IMR-90 (cell line): Measurements from ENCODE around the gene C12orf50. TPM values are rescaled to one million over a fixed set of nuclear protein-coding genes. Genes with fewer than 3 reads are reported as not detected.
A peak's percentile ranks its signal among the peaks of the same experiment; 100 is the strongest.

Experiments used
- ATAC-seq: fragments of 200-7000 bp; cut with Tn5 transposase; 2 replicates; pipeline ENCODE4 v1.9.1; 2020; ENCODE audit warnings: low read depth, mild to moderate bottlenecking, moderate library complexity
- BruUV-seq: library from RNA; stranded (reverse); fragments of 400-500 nt; replicated peaks from 2 replicates; lab custom pipeline; 2021; lab: Mats Ljungman, UMichigan
- CTCF ChIA-PET: fragments of 300-600 bp; formaldehyde crosslinking; extraction: SDS; loops from one replicate; lab custom pipeline; 2021; ENCODE audit warnings: antibody characterized with exemption; lab: Yijun Ruan, JAX
- POLR2A ChIA-PET: fragments of 300-600 bp; sonication (Branson Sonifier 250); formaldehyde crosslinking; loops from one replicate; lab custom pipeline; 2022; ENCODE audit warnings: antibody characterized with exemption; ENCODE audit not compliant: unreplicated experiment; lab: Charles Lee
- DNase-seq: peaks from one replicate; pipeline ENCODE4 v3.0.0; 2013
- H2AFZ ChIP-seq: replicated peaks from 2 replicates; pipeline ENCODE3; 2013; ENCODE audit warnings: low read length, mild to moderate bottlenecking; ENCODE audit not compliant: poor library complexity
- H2AK5ac ChIP-seq: 2 replicates; pipeline ENCODE4 v1.6.1; 2013; ENCODE audit warnings: low read depth, low read length, inconsistent platforms
- H2AK9ac ChIP-seq: replicated peaks from 2 replicates; pipeline ENCODE3; 2013; ENCODE audit warnings: mild to moderate bottlenecking, low read depth, low read length, moderate library complexity; ENCODE audit not compliant: poor library complexity
- H2BK120ac ChIP-seq: 2 replicates; pipeline ENCODE4 v1.6.1; 2013; ENCODE audit warnings: low read depth, low read length, inconsistent platforms
- H2BK15ac ChIP-seq: 3 replicates; pipeline ENCODE4 v1.6.1; 2013; ENCODE audit warnings: low read depth, low read length, inconsistent platforms
- H2BK20ac ChIP-seq: 2 replicates; pipeline ENCODE4 v1.6.1; 2013; ENCODE audit warnings: low read depth, mild to moderate bottlenecking, inconsistent platforms, low read length, moderate library complexity
- H2BK5ac ChIP-seq: 2 replicates; pipeline ENCODE4 v1.6.1; 2013; ENCODE audit warnings: mild to moderate bottlenecking, low read depth, low read length, inconsistent platforms; ENCODE audit not compliant: poor library complexity, severe bottlenecking
- H3K14ac ChIP-seq: replicated peaks from 2 replicates; pipeline ENCODE4 v1.6.1; 2013; ENCODE audit warnings: low read depth, low read length, inconsistent platforms
- H3K18ac ChIP-seq: 2 replicates; pipeline ENCODE4 v1.6.1; 2013; ENCODE audit warnings: low read depth, low read length, control low read depth
- H3K23ac ChIP-seq: 2 replicates; pipeline ENCODE4 v1.6.1; 2013; ENCODE audit warnings: low read depth, low read length, inconsistent platforms
- H3K27ac ChIP-seq: 2 replicates; pipeline ENCODE4 v1.5.1; 2013; ENCODE audit warnings: mild to moderate bottlenecking, control low read depth, low read length; ENCODE audit not compliant: insufficient read depth
- H3K27me3 ChIP-seq: 2 replicates; pipeline ENCODE4 v1.6.1; 2013; ENCODE audit warnings: low read length; ENCODE audit not compliant: control insufficient read depth, insufficient read depth
- H3K36me3 ChIP-seq: 2 replicates; pipeline ENCODE4 v1.6.1; 2013; ENCODE audit warnings: low read length, mixed read lengths; ENCODE audit not compliant: control insufficient read depth, insufficient read depth
- H3K4ac ChIP-seq: 2 replicates; pipeline ENCODE4 v1.6.1; 2013; ENCODE audit warnings: low read depth, low read length, inconsistent platforms
- H3K4me1 ChIP-seq: 2 replicates; pipeline ENCODE4 v1.6.1; 2013; ENCODE audit warnings: low read length, mixed read lengths; ENCODE audit not compliant: control insufficient read depth, insufficient read depth
- H3K4me2 ChIP-seq: 2 replicates; pipeline ENCODE4 v1.6.1; 2013; ENCODE audit warnings: low read depth, mild to moderate bottlenecking, control low read depth, low read length, moderate library complexity
- H3K4me3 ChIP-seq: 2 replicates; pipeline ENCODE4 v1.5.1; 2013; ENCODE audit warnings: low read depth, mild to moderate bottlenecking, control low read depth, low read length, moderate library complexity; ENCODE audit not compliant: insufficient read depth
- H3K56ac ChIP-seq: 2 replicates; pipeline ENCODE4 v1.6.1; 2013; ENCODE audit warnings: low read length, inconsistent platforms; ENCODE audit not compliant: insufficient read depth; ENCODE audit errors: extremely low read depth
- H3K79me1 ChIP-seq, 2 experiments: 2 replicates each; pipeline ENCODE4 v1.6.1; 2013; ENCODE audit warnings: low read length in 2 of 2, inconsistent platforms in 1 of 2, low read depth in 1 of 2
- H3K9ac ChIP-seq: 2 replicates; pipeline ENCODE4 v1.6.1; 2013; ENCODE audit warnings: low read depth, low read length, control low read depth
- H3K9me1 ChIP-seq: 2 replicates; pipeline ENCODE4 v1.6.1; 2013; ENCODE audit warnings: low read length, inconsistent platforms; ENCODE audit not compliant: insufficient read depth
- H3K9me3 ChIP-seq: 2 replicates; pipeline ENCODE4 v1.6.1; 2013; ENCODE audit warnings: low read length; ENCODE audit not compliant: control insufficient read depth, insufficient read depth
- H4K20me1 ChIP-seq: 2 replicates; pipeline ENCODE4 v1.6.1; 2013; ENCODE audit warnings: low read length, inconsistent platforms; ENCODE audit not compliant: insufficient read depth
- H4K5ac ChIP-seq: 2 replicates; pipeline ENCODE4 v1.6.1; 2013; ENCODE audit warnings: mild to moderate bottlenecking, low read depth, low read length, control low read depth
- H4K8ac ChIP-seq, 2 experiments: 2 replicates each; pipeline ENCODE4 v1.6.1; 2013; ENCODE audit warnings: low read depth in 2 of 2, low read length in 2 of 2, control low read depth in 1 of 2, inconsistent platforms in 1 of 2
- H4K91ac ChIP-seq: 2 replicates; pipeline ENCODE4 v1.6.1; 2013; ENCODE audit warnings: low read depth, low read length, inconsistent platforms; ENCODE audit not compliant: insufficient read depth
- BHLHE40 ChIP-seq: fragments of 150-350 bp; IDR thresholded peaks from 2 replicates; pipeline ENCODE4 v1.6.1; 2016; ENCODE audit warnings: mild to moderate bottlenecking, low read depth, low read length
- CEBPB ChIP-seq: IDR thresholded peaks from 2 replicates; pipeline ENCODE4 v1.6.1; 2012; ENCODE audit warnings: low read depth, low read length, improper control_type of control experiment
- CHD1 ChIP-seq: IDR thresholded peaks from 2 replicates; pipeline ENCODE4 v1.6.1; 2012; ENCODE audit warnings: low read depth, low read length, improper control_type of control experiment
- ELK1 ChIP-seq: fragments of 150-350 bp; IDR thresholded peaks from 2 replicates; pipeline ENCODE4 v1.6.1; 2016; ENCODE audit warnings: low read depth, mild to moderate bottlenecking, low read length, moderate library complexity, borderline replicate concordance
- FOS ChIP-seq: fragments of 150-350 bp; IDR thresholded peaks from 2 replicates; pipeline ENCODE4 v1.6.1; 2016; ENCODE audit warnings: low read depth, low read length
- MAFK ChIP-seq: IDR thresholded peaks from 2 replicates; pipeline ENCODE4 v1.6.1; 2012; ENCODE audit warnings: low read depth, low read length, improper control_type of control experiment
- MAZ ChIP-seq: IDR thresholded peaks from 2 replicates; pipeline ENCODE4 v1.6.1; 2012; ENCODE audit warnings: low read depth, mild to moderate bottlenecking, low read length, improper control_type of control experiment, moderate library complexity, borderline replicate concordance
- MXI1 ChIP-seq: IDR thresholded peaks from 2 replicates; pipeline ENCODE4 v1.6.1; 2012; ENCODE audit warnings: low read depth, mild to moderate bottlenecking, low read length, moderate library complexity, borderline replicate concordance
- NFE2L2 ChIP-seq: fragments of 150-350 bp; IDR thresholded peaks from 2 replicates; pipeline ENCODE4 v1.6.1; 2016; ENCODE audit warnings: low read depth, mild to moderate bottlenecking, low read length
- POLR2A ChIP-seq: IDR thresholded peaks from 2 replicates; pipeline ENCODE4 v1.6.1; 2012; ENCODE audit warnings: mild to moderate bottlenecking, low read depth, low read length
- RAD21 ChIP-seq: IDR thresholded peaks from 2 replicates; pipeline ENCODE4 v1.6.1; 2012; ENCODE audit warnings: low read length, improper control_type of control experiment
- RCOR1 ChIP-seq: IDR thresholded peaks from 2 replicates; pipeline ENCODE4 v1.6.1; 2012; ENCODE audit warnings: mild to moderate bottlenecking, low read length, improper control_type of control experiment; ENCODE audit not compliant: insufficient replicate concordance
- RFX5 ChIP-seq: IDR thresholded peaks from 2 replicates; pipeline ENCODE4 v1.8.0; 2012; ENCODE audit warnings: low read depth, mild to moderate bottlenecking, low read length, moderate library complexity
- SMC3 ChIP-seq: fragments of 150-350 bp; IDR thresholded peaks from 2 replicates; pipeline ENCODE4 v1.6.1; 2016; ENCODE audit warnings: low read depth, mild to moderate bottlenecking, antibody characterized with exemption, low read length, moderate library complexity
- USF2 ChIP-seq: fragments of 150-350 bp; IDR thresholded peaks from 2 replicates; pipeline ENCODE4 v1.6.1; 2017; ENCODE audit warnings: mild to moderate bottlenecking, antibody characterized with exemption, low read length, low read depth
- WGBS, 2 experiments: methylation state at CpG; one replicate each; pipeline versions ENCODE4 v1.1.5 to v1.1.7; 2013; ENCODE audit warnings: missing lambda C conversion rate in 2 of 2; ENCODE audit not compliant: insufficient read length in 1 of 2; ENCODE audit errors: extremely low coverage in 2 of 2; 5-methylcytosine and 5-hydroxymethylcytosine counted together
- dilution Hi-C: fragments of 300-500 bp; cut with HindIII; formaldehyde crosslinking; loops from one replicate; pipeline ENCODE4 v1.14.3; 2018; ENCODE audit warnings: low sequenced_read_pairs; ENCODE audit not compliant: unreplicated experiment
- in situ Hi-C: fragments of 300-500 bp; cut with MboI; formaldehyde crosslinking; loops from 3 replicates; pipeline ENCODE4 v1.14.3; 2019; ENCODE audit warnings: low sequenced_read_pairs, inconsistent platforms, mixed read lengths
- intact Hi-C: fragments of 100-400 bp; cut with micrococcal nuclease; formaldehyde crosslinking; loops from 2 replicates; pipeline ENCODE4 v1.10.0; 2022
- polyA plus RNA-seq, 3 experiments: library from polyadenylated mRNA; depleted of rRNA; stranded (reverse); fragments of >200 nt; gene quantifications; 2 replicates each; pipeline ENCODE4 v1.2.3, GENCODE V29; 2012; ENCODE audit warnings: low replicate concordance in 1 of 3
- total RNA-seq: library from RNA; depleted of rRNA; stranded (reverse); fragments of >200 nt; gene quantifications from 2 replicates; pipeline ENCODE4 v1.2.3, GENCODE V29; 2012
- TF ChIP-seq, protein P1 (sequence below): conservative IDR thresholded peaks from 2 replicates; pipeline ENCODE4 v1.5.1; 2012; ENCODE audit warnings: mild to moderate bottlenecking, low read depth, low read length, improper control_type of control experiment

C12orf50 gene
- total and polyA plus RNA-seq, 2 of the 4 experiments (the other 2 are of a cell fraction), result not detected

DNA sequence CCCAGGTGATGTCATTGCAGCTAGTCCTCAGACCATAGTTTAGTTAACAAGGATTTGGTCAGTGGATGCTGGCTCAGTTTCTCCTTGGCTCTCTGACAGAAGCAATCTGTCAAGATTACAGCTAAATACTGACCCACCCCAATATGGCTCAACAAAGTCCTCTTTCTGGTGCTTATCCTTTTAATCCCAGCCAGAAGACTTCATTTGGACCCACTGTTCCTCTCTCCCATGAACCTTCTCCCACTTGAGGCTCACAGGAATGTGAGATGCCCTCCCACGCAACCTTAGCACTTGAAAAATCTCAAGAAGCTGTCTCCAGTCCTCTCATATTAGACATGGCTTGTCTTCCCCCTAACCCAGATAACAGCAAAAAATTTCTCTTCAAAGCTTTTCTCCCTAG, 47.7 kb downstream of the C12orf50 start:
- H2BK5ac ChIP-seq, result no peak overlapping the region
- dilution Hi-C loops, result no loop called here
- H3K56ac ChIP-seq, result no peak overlapping the region
- no peaks in the 10 kb centered on the region for H4K20me1 ChIP-seq
- peak overlapping the region; percentile 4; the same call in 1 of the 2 replicates for H2BK20ac ChIP-seq
- intact Hi-C loops, result no loop called here
- peak overlapping the region; percentile 59; the same call in 1 of the 2 replicates for H3K4me2 ChIP-seq
- peak; percentile 21 for DNase-seq
- peak; percentile 10; the same call in 1 of the 2 replicates for ATAC-seq
- no peak overlapping the region for H2AK5ac ChIP-seq
- no peak overlapping the region for H4K5ac ChIP-seq
- no peaks in the 10 kb centered on the region for H3K9me1 ChIP-seq
- CTCF ChIA-PET, result interaction anchor here (0.6 kb wide), 2 partner anchors 22 to 1574 kb away, joined by 3 read pairs; no protein-coding TSS in a partner anchor
- no peaks in the 10 kb centered on the region for H3K27me3 ChIP-seq
- POLR2A ChIA-PET, result no interaction called here
- in situ Hi-C loops, result no loop called here
- no peaks in the 10 kb centered on the region for H3K79me1 ChIP-seq
- peaks cover 8% of the 10 kb centered on the region for H3K4me1 ChIP-seq
- no peak overlapping the region for H3K4me3 ChIP-seq
- no peak overlapping the region; the same call in 1 of the 2 replicates for H3K18ac ChIP-seq
- H3K9ac ChIP-seq, result no peak overlapping the region
- H3K9me3 ChIP-seq, result no peaks in the 10 kb centered on the region
- no TSS peak for BruUV-seq
- H2AK9ac ChIP-seq, result no peak overlapping the region
- H2BK15ac ChIP-seq, result no peak overlapping the region
- no peak overlapping the region for H4K8ac ChIP-seq
- H3K14ac ChIP-seq, result peak overlapping the region; percentile 33; the same call in 1 of the 2 replicates
- H3K36me3 ChIP-seq, result no peaks in the 10 kb centered on the region
- H2BK120ac ChIP-seq, result peak overlapping the region; percentile 18; the same call in 1 of the 2 replicates
- TF ChIP-seq CEBPB, result no peak
- no peak for TF ChIP-seq MXI1
- no peak for TF ChIP-seq MAFK
- no peak for TF ChIP-seq ELK1
- TF ChIP-seq BHLHE40, result no peak
- no peak for TF ChIP-seq MAZ
- no peak for TF ChIP-seq POLR2A
- TF ChIP-seq USF2, result no peak
- TF ChIP-seq RFX5, result no peak
- TF ChIP-seq NFE2L2, result no peak
- no peak for TF ChIP-seq SMC3
- no peak for TF ChIP-seq RAD21
- no peak for TF ChIP-seq CHD1
- TF ChIP-seq, protein P1, sequence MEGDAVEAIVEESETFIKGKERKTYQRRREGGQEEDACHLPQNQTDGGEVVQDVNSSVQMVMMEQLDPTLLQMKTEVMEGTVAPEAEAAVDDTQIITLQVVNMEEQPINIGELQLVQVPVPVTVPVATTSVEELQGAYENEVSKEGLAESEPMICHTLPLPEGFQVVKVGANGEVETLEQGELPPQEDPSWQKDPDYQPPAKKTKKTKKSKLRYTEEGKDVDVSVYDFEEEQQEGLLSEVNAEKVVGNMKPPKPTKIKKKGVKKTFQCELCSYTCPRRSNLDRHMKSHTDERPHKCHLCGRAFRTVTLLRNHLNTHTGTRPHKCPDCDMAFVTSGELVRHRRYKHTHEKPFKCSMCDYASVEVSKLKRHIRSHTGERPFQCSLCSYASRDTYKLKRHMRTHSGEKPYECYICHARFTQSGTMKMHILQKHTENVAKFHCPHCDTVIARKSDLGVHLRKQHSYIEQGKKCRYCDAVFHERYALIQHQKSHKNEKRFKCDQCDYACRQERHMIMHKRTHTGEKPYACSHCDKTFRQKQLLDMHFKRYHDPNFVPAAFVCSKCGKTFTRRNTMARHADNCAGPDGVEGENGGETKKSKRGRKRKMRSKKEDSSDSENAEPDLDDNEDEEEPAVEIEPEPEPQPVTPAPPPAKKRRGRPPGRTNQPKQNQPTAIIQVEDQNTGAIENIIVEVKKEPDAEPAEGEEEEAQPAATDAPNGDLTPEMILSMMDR, result no peak
- TF ChIP-seq FOS, result no peak
- TF ChIP-seq RCOR1, result no peak
- H3K27ac ChIP-seq, result no peak overlapping the region
- H2AFZ ChIP-seq, result no peak overlapping the region
- no CpG with 5 or more reads among the region's 1 CpG for WGBS, 2 experiments
- peak overlapping the region; percentile 7; the same call in 1 of the 2 replicates for H4K91ac ChIP-seq
- no peak overlapping the region for H3K23ac ChIP-seq
- no peak overlapping the region for H3K4ac ChIP-seq
